Effector memory CD4-positive, alpha-beta T cell (primary cell): ENCODE results near the gene HOXB6.

ENCODE experiments used
- DNase-seq, 3 donors: peaks; one replicate each; pipeline ENCODE4 v3.0.0-alpha.2; 2020
- H3K27ac ChIP-seq: 2 replicates; pipeline ENCODE4 v1.7.0; 2013; ENCODE audit warnings: mild to moderate bottlenecking, low read length, moderate library complexity; ENCODE audit not compliant: insufficient read depth, poor library complexity, severe bottlenecking
- H3K27me3 ChIP-seq: replicated peaks from 2 replicates; pipeline ENCODE4 v1.7.0; 2013; ENCODE audit warnings: mild to moderate bottlenecking, low read length; ENCODE audit not compliant: insufficient read depth, control insufficient read depth, poor library complexity, severe bottlenecking
- H3K36me3 ChIP-seq: 2 replicates; pipeline ENCODE4 v1.7.0; 2013; ENCODE audit warnings: mild to moderate bottlenecking, low read length, moderate library complexity; ENCODE audit not compliant: control insufficient read depth, insufficient read depth
- H3K4me1 ChIP-seq: 2 replicates; pipeline ENCODE4 v1.7.0; 2013; ENCODE audit warnings: low read length, mild to moderate bottlenecking; ENCODE audit not compliant: control insufficient read depth, insufficient read depth, poor library complexity, severe bottlenecking
- H3K4me3 ChIP-seq: 2 replicates; pipeline ENCODE4 v1.7.0; 2013; ENCODE audit warnings: low read length, low read depth, mild to moderate bottlenecking; ENCODE audit not compliant: insufficient read depth, poor library complexity, severe bottlenecking
- H3K9me3 ChIP-seq: 2 replicates; pipeline ENCODE4 v1.7.0; 2013; ENCODE audit warnings: mild to moderate bottlenecking, low read length, moderate library complexity; ENCODE audit not compliant: control insufficient read depth

The HOXB6 gene

GRCh38 chr17:48593126-48593829 is 11.5 kb downstream of the HOXB6 start, which contains the start of gene HOXB5:
HOXB5 (minus strand) TSS chr17:48593779; CDS start chr17:48593682, 97 bp downstream.
- no peaks in the 10 kb centered on the region for H3K36me3 ChIP-seq
- peaks cover 47% of the 10 kb centered on the region for H3K27me3 ChIP-seq
- no peak for DNase-seq
- H3K9me3 ChIP-seq, result no peaks in the 10 kb centered on the region
- H3K27ac ChIP-seq, result no peak within 1 kb of the TSS
- H3K4me3 ChIP-seq, result peak within 1 kb of the TSS; percentile 52
- peaks cover 41% of the 10 kb centered on the region for H3K4me1 ChIP-seq

- H3K27ac ChIP-seq, result no peak overlapping the region
Measured at GRCh38 chr17:48592577-48592976, 12.2 kb downstream of the HOXB6 start.

DNA sequence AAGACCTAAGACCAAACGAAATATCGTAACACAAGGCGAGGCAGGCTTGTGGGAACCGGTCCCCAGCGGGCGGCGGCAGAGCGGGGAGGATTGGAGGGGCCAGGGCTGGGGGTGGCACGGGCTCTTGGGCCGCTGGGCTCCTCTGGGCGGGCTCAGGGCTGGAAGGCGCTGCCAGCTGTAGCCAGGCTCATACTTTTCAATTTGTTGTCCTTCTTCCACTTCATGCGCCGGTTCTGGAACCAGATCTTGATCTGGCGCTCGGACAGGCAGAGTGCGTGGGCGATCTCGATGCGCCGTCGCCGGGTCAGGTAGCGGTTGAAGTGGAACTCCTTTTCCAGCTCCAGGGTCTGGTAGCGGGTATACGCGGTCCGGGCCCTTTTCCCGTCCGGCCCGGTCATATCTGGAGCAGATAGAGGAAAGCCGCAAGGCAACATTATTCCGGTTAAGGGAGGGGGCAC is 12.7 kb downstream of the HOXB6 start:
- no peak overlapping the region for H3K27ac ChIP-seq
- no peaks in the 10 kb centered on the region for H3K36me3 ChIP-seq
- no peak for DNase-seq
- H3K9me3 ChIP-seq, result no peaks in the 10 kb centered on the region
- H3K4me3 ChIP-seq, result no peak overlapping the region
- peaks cover 36% of the 10 kb centered on the region for H3K27me3 ChIP-seq
- peaks cover 29% of the 10 kb centered on the region for H3K4me1 ChIP-seq

More at GRCh38 chr17:48592577-48592976, 12.2 kb downstream of the HOXB6 start:
- Histone ChIP-seq H3K9me3 (no peaks in the 10 kb centered on the region), H3K4me3 (peak overlapping the region; percentile 52), H3K27me3 (peaks cover 41% of the 10 kb centered on the region), H3K36me3 (no peaks in the 10 kb centered on the region), H3K4me1 (peaks cover 34% of the 10 kb centered on the region)
- DNase-seq, result no peak

DNA sequence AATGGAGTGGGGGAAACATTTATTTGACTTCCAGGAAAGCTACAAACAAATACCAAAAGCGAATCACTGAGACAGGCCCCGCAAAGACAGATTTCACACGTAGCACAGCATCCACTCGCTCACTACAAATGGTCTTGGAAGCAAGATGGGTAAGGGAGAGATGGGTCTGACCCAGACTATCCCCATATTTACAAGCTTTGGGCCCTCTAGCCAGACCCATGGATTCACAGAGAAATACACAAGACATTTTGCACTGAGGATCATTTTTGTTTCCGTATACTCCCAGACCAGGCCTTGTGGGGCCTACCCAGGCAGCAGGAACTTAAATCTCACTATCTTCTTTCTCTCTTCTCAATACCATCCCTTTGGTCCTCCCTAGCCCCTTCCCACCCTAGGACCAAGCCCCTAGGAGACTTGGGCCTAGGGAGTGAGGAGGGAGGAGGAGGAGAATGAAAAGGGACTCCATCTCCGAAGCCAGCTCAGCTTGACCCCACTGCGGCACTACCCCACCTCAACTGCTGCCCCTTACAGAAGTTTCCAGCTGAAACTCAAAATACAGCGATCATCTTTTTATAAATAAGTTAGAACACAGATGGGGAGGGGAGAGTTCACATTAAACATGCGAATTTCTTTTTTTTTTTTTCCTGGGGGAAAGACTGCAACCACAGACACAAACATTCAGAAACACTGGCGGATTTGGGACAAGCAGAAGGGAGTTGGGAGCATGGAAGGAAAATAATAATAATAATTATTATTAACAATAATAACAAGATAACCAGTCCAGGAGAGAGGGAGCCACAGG is 13.3 kb downstream of the HOXB6 start:
- H3K27ac ChIP-seq, result no peak overlapping the region
- H3K4me1 ChIP-seq, result peaks cover 25% of the 10 kb centered on the region
- no peak for DNase-seq
- no peaks in the 10 kb centered on the region for H3K36me3 ChIP-seq
- H3K27me3 ChIP-seq, result peaks cover 30% of the 10 kb centered on the region
- no peaks in the 10 kb centered on the region for H3K9me3 ChIP-seq
- H3K4me3 ChIP-seq, result no peak overlapping the region

DNA sequence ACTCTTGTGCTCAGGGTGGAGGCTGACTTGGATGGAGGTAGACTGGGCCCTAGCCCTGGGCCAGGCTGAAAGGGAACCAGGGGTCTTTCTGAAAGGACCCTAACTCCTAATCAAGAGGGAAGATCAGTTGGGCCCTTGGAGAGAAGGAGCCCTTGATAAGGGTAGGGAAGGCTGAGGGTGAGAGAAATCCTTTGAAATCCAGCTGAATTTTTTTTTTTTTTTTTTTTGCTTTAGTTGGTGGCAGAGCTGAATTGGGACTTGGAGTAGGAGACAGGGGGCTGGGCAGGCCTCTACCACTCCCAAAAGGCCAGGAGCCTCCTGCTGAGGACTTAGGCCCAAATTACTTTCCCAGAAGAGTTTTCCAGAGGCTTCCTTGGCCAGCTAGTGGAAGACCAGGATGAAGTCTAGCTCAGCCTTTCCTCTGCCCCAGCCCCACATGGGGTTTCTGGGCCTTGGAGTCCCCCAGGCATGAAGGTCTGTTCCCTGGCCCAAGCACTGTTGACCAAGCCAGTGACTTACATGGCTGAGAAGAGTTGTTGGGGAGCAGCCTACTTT is 14.1 kb downstream of the HOXB6 start:
- Histone ChIP-seq H3K27ac (no peak overlapping the region), H3K4me3 (no peak overlapping the region), H3K27me3 (peaks cover 30% of the 10 kb centered on the region), H3K36me3 (no peaks in the 10 kb centered on the region), H3K9me3 (no peaks in the 10 kb centered on the region), H3K4me1 (peaks cover 27% of the 10 kb centered on the region)
- DNase-seq, result no peak

GRCh38 chr17:48589831-48590606 is 14.8 kb downstream of the HOXB6 start, which contains the start of gene HOXB3:
HOXB3 (minus strand) TSS chr17:48590241; CDS start chr17:48552474, 37,767 bp downstream.
- Histone ChIP-seq H3K36me3 (no peaks in the 10 kb centered on the region), H3K27ac (no peak within 1 kb of the TSS), H3K4me1 (peaks cover 31% of the 10 kb centered on the region), H3K4me3 (no peak within 1 kb of the TSS), H3K9me3 (no peaks in the 10 kb centered on the region), H3K27me3 (peaks cover 28% of the 10 kb centered on the region)
- no peak for DNase-seq

DNA sequence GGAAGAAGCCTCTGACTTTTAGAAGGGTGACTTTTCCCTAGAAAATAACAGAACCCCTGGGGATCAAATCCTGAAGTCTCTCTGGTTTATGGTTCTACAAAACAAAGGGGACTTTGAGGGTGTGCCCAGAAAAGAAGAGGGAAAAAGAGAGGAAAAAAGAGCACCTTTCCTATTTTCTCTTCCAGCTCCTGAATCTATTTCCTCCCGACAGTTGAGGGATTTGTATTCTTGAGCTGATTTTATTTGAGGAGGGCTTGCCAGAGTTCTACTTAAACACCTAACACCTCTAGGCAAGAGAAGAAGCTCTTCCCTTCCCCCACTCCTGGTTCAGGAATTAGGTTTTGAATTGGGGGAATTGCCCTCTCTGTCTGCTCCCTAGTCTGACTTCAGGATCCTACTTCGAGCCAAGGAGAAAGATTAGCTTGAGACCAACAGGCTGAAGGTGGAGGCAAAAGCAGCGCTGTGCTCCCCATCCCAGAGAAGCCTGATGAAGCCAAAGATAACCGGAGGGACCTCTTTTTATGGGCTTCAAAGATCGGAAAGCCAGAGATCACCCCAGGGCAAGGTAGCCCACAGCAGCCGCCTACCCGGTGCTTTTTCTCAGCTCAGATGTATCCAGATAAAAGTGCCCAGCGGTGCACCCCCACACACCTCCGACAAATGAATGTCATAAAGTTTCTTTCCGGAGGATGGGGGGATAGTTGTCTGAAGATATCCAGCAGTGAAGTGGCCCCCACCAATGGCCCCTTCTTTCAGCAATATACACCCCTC is 15.5 kb downstream of the HOXB6 start:
- no peaks in the 10 kb centered on the region for H3K9me3 ChIP-seq
- DNase-seq, result no peak
- H3K36me3 ChIP-seq, result no peaks in the 10 kb centered on the region
- H3K27ac ChIP-seq, result no peak overlapping the region
- no peak overlapping the region for H3K4me3 ChIP-seq
- peaks cover 33% of the 10 kb centered on the region for H3K4me1 ChIP-seq
- peaks cover 26% of the 10 kb centered on the region for H3K27me3 ChIP-seq

GRCh38 chr17:48588528-48588927 is 16.3 kb downstream of the HOXB6 start:
- no peak overlapping the region for H3K27ac ChIP-seq
- H3K9me3 ChIP-seq, result no peaks in the 10 kb centered on the region
- H3K27me3 ChIP-seq, result peaks cover 23% of the 10 kb centered on the region
- peaks cover 33% of the 10 kb centered on the region for H3K4me1 ChIP-seq
- DNase-seq, result no peak
- no peak overlapping the region for H3K4me3 ChIP-seq
- no peaks in the 10 kb centered on the region for H3K36me3 ChIP-seq

- no peak overlapping the region for H3K27ac ChIP-seq
- H3K36me3 ChIP-seq, result no peaks in the 10 kb centered on the region
- H3K4me1 ChIP-seq, result peaks cover 28% of the 10 kb centered on the region
- peaks cover 19% of the 10 kb centered on the region for H3K27me3 ChIP-seq
- H3K9me3 ChIP-seq, result no peaks in the 10 kb centered on the region
- no peak for DNase-seq
- H3K4me3 ChIP-seq, result no peak overlapping the region
Measured at GRCh38 chr17:48588074-48588415, 16.7 kb downstream of the HOXB6 start.
